ENCODE results near the gene PCK2.

Gene PCK2

DNA sequence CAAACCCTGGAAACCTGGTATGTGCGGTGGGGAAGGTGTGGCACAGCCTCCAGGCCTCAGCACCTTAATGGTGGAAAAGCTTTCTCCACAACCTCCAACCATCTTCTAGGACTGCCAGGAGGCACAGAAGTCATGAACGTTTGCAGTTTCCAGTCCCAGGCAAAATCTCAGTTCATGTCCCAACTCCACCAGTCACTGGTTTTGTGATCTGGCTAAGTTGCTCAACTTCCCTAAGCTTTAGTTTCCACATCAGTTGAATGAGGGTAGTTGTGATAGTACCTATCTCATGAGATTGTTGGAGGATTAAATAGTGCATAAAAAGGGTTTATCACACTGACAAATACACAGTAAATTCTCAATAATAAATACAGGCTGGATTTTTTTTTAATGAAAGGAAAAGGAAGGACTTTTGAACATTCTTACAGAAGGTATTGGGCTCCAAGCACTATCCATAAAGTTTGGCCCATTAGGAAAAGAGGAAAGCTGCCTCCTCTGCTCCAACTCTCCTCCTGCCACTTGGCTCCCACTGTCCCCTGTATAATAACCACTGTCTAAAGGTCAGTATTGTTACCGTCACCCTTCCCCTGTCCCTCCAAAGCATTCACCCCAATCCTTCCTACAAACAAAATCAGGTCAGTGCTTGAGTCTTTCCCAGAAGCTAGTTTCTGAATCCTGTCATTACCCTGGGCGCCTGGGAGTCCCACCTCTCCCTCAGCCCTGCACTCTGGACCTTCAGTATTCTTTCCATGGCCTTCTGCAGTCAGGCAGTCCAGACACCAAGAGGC, 6.3 kb downstream of the PCK2 start:
- ATAC-seq = no peak
- TF ChIP-seq RARB (CRISPR knock-in tag; IDR thresholded peaks at IDR 0.05) = no peak
- no peak for TF ChIP-seq OSR1 (CRISPR knock-in tag; IDR thresholded peaks at IDR 0.05)
- TF ChIP-seq ARNTL (CRISPR knock-in tag; IDR thresholded peaks at IDR 0.05; ENCODE audit: borderline replicate concordance, low read depth) = no peak
- TF ChIP-seq, protein P1, sequence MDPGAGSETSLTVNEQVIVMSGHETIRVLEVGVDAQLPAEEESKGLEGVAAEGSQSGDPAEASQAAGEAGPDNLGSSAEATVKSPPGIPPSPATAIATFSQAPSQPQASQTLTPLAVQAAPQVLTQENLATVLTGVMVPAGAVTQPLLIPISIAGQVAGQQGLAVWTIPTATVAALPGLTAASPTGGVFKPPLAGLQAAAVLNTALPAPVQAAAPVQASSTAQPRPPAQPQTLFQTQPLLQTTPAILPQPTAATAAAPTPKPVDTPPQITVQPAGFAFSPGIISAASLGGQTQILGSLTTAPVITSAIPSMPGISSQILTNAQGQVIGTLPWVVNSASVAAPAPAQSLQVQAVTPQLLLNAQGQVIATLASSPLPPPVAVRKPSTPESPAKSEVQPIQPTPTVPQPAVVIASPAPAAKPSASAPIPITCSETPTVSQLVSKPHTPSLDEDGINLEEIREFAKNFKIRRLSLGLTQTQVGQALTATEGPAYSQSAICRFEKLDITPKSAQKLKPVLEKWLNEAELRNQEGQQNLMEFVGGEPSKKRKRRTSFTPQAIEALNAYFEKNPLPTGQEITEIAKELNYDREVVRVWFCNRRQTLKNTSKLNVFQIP (CRISPR knock-in tag; IDR thresholded peaks at IDR 0.05; ENCODE audit: borderline replicate concordance, low read depth) = no peak
- no peak for TF ChIP-seq BACH2 (CRISPR knock-in tag; IDR thresholded peaks at IDR 0.05; ENCODE audit: borderline replicate concordance)
- TF ChIP-seq SNAI2 (CRISPR knock-in tag; IDR thresholded peaks at IDR 0.05) = no peak
- TF ChIP-seq ESRRG (CRISPR knock-in tag; IDR thresholded peaks at IDR 0.05) = no peak
- no peak for TF ChIP-seq ZNF565 (CRISPR knock-in tag; conservative IDR thresholded peaks at IDR 0.05; ENCODE audit: low read depth)
- no peak for TF ChIP-seq ZC3H10 (CRISPR knock-in tag; IDR thresholded peaks at IDR 0.05)
- no peak for TF ChIP-seq CSRNP3 (CRISPR knock-in tag; IDR thresholded peaks at IDR 0.05)
- TF ChIP-seq CSDC2 (CRISPR knock-in tag; IDR thresholded peaks at IDR 0.05) = no peak
- no peak for TF ChIP-seq ZNF8 (CRISPR knock-in tag; IDR thresholded peaks at IDR 0.05)
- TF ChIP-seq PPARA (CRISPR knock-in tag; IDR thresholded peaks at IDR 0.05; ENCODE audit: borderline replicate concordance) = no peak
- no peak for TF ChIP-seq TCF4 (CRISPR knock-in tag; IDR thresholded peaks at IDR 0.05; ENCODE audit: borderline replicate concordance)
- TF ChIP-seq ZNF70 (CRISPR knock-in tag; IDR thresholded peaks at IDR 0.05) = no peak
- no peak for TF ChIP-seq GLIS3 (CRISPR knock-in tag; IDR thresholded peaks at IDR 0.05)
- no peak for TF ChIP-seq PATZ1 (CRISPR knock-in tag; IDR thresholded peaks at IDR 0.05; ENCODE audit: borderline replicate concordance)
- TF ChIP-seq TSHZ2 (CRISPR knock-in tag; IDR thresholded peaks at IDR 0.05) = no peak

GRCh38 chr14:24100982-24101494, 6.9 kb downstream of the PCK2 start:
- TF ChIP-seq ARNTL (CRISPR knock-in tag; IDR thresholded peaks at IDR 0.05; ENCODE audit: borderline replicate concordance, low read depth) = no peak
- TF ChIP-seq, protein P2, sequence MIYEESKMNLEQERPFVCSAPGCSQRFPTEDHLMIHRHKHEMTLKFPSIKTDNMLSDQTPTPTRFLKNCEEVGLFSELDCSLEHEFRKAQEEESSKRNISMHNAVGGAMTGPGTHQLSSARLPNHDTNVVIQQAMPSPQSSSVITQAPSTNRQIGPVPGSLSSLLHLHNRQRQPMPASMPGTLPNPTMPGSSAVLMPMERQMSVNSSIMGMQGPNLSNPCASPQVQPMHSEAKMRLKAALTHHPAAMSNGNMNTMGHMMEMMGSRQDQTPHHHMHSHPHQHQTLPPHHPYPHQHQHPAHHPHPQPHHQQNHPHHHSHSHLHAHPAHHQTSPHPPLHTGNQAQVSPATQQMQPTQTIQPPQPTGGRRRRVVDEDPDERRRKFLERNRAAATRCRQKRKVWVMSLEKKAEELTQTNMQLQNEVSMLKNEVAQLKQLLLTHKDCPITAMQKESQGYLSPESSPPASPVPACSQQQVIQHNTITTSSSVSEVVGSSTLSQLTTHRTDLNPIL (CRISPR knock-in tag; IDR thresholded peaks at IDR 0.05; ENCODE audit: low read depth) = no peak
- no peak for TF ChIP-seq GLIS3 (CRISPR knock-in tag; IDR thresholded peaks at IDR 0.05)
- no peak for TF ChIP-seq BACH2 (CRISPR knock-in tag; IDR thresholded peaks at IDR 0.05; ENCODE audit: borderline replicate concordance)
- no peak for TF ChIP-seq PPARA (CRISPR knock-in tag; IDR thresholded peaks at IDR 0.05; ENCODE audit: borderline replicate concordance)
- TF ChIP-seq ZFP30 (CRISPR knock-in tag; IDR thresholded peaks at IDR 0.05) = no peak
- TF ChIP-seq ZFP3 (CRISPR knock-in tag; IDR thresholded peaks at IDR 0.05) = no peak
- TF ChIP-seq TOX (CRISPR knock-in tag; IDR thresholded peaks at IDR 0.05; ENCODE audit: borderline replicate concordance) = no peak
- TF ChIP-seq, protein P1 (CRISPR knock-in tag; IDR thresholded peaks at IDR 0.05; ENCODE audit: borderline replicate concordance, low read depth) = no peak
- no peak for TF ChIP-seq ESRRG (CRISPR knock-in tag; IDR thresholded peaks at IDR 0.05)
- TF ChIP-seq CSRNP3 (CRISPR knock-in tag; IDR thresholded peaks at IDR 0.05) = no peak
- TF ChIP-seq ZNF70 (CRISPR knock-in tag; IDR thresholded peaks at IDR 0.05) = no peak
- TF ChIP-seq TSHZ2 (CRISPR knock-in tag; IDR thresholded peaks at IDR 0.05) = no peak
- TF ChIP-seq ZNF8 (CRISPR knock-in tag; IDR thresholded peaks at IDR 0.05) = no peak
- TF ChIP-seq ZNF565 (CRISPR knock-in tag; conservative IDR thresholded peaks at IDR 0.05; ENCODE audit: low read depth) = no peak
- ATAC-seq = no peak

All from SK-N-SH treated with all-trans-retinoic acid at 6 μM for 48 hours (cell line).